H54 (cell line): ENCODE data around the gene MUC2.

Source experiments
- DNase-seq: peaks from one replicate; pipeline ENCODE4 v3.0.0; 2011; ENCODE audit warnings: low spot score, mixed read lengths; ENCODE audit not compliant: insufficient read length
- FAIRE-seq: peaks from 3 replicates; lab custom pipeline; 2011; peaks lifted over from hg19 to GRCh38; lab: Jason Lieb, UNC
- POLR2A ChIP-seq: IDR thresholded peaks from 2 replicates; pipeline ENCODE4 v1.6.1; 2011; ENCODE audit warnings: low read depth, mild to moderate bottlenecking, low read length

Gene MUC2

GRCh38 chr11:1101318-1102089, 26.8 kb downstream of the MUC2 start:
- no peak for FAIRE-seq
- no peak for TF ChIP-seq POLR2A
- DNase-seq: no peak

DNA sequence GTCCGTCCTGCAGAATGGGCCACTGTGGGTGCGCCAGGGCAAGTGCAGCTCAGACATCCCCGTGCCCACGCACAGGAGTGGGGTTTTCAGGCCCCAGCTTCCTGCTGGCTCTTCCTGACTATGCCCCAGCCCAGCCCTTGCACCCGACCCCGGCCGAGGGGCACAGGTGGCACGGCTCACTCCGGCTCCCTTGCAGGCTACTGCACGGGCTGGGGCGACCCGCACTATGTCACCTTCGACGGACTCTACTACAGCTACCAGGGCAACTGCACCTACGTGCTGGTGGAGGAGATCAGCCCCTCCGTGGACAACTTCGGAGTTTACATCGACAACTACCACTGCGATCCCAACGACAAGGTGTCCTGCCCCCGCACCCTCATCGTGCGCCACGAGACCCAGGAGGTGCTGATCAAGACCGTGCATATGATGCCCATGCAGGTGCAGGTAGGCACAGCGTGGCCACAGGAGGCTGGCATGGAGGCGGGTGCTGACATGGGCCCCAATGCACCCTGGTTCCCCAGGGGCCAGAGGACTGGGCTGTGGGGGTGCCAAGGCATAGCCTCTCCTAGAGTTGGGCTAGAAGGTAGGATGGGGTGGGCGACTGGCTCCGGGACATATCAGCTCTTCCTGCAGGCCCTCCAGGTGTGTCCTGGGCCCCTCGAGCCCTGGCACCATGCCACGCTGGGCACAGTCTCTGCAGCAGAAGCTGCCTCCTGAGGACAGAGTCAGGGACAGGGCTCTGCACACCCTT, 27.7 kb downstream of the MUC2 start:
- DNase-seq (no peak), FAIRE-seq (no peak)
- no peak for TF ChIP-seq POLR2A

DNA sequence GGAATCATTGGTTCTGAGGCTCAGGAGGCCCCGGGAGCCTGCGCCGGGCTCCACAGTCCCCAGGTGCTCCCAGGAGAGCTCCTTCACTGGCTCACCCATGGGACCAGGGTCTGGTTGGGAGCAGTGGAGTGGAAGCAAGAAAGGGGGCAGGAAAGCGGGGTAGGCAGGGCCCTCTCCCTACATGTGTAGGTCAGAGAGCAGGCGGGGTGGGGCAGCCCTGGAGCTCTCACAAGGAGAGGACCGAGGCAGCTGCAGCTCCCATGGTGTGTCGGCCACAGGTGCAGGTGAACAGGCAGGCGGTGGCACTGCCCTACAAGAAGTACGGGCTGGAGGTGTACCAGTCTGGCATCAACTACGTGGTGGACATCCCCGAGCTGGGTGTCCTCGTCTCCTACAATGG, 28.3 kb downstream of the MUC2 start:
- no peak for FAIRE-seq

GRCh38 chr11:1103401-1104360, 29.0 kb downstream of the MUC2 start:
- FAIRE-seq: no peak
- DNase-seq: no peak
- TF ChIP-seq POLR2A: no peak

More for the DNA sequence above, 28.3 kb downstream of the MUC2 start:
- TF ChIP-seq POLR2A: no peak
- DNase-seq: no peak

DNA sequence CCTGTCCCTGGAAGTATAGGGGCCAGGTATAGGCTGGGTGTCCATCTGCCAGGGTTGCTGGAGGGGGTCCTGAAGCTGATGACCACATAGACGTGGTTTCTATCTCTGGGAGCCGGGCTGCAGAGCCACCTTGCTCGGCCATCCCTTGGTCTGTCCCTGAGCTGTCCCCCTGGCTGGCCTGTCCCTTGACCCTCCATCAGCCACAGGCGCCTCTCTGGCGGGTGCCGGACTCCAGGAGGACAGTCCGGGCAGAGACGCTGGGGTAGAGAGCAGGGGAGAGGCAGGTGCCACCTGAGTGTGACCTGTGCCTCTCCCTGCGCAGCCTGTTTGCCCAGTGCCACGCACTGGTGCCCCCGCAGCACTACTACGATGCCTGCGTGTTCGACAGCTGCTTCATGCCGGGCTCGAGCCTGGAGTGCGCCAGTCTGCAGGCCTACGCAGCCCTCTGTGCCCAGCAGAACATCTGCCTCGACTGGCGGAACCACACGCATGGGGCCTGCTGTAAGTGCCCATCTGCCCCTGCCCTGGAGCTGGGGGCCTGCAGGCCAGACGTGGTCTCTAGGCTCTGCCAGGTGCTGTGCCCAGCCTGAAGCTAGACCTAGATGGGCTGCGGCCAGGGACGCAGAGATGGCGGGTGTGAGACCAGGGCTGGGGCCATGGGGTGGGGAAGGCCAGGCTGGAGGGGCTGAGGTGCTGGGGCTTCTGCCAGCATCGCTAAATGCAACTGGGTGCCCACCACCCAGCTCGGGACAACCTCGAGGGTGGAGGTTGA, 29.9 kb downstream of the MUC2 start:
- TF ChIP-seq POLR2A: no peak
- DNase-seq (no peak), FAIRE-seq (no peak)

GRCh38 chr11:1105183-1105565, 30.5 kb downstream of the MUC2 start:
- no peak for DNase-seq
- TF ChIP-seq POLR2A: no peak
- no peak for FAIRE-seq

DNA sequence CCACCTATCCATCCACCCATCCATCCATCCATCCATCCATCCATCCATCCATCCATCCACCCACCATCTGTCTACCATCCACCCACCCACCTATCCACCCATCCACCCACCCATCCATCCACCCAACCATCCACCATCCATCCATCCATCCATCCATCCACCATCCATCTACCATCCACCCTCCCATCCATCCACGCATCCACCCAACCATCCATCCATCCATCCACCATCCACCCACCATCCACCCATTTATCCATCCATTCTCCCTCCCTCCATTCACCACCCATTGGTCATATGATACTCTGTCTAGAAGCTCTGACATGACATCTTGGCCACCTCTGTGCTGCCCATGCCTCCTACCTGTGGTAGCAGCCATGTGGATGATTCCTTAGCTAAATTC, 31.7 kb downstream of the MUC2 start:
- TF ChIP-seq POLR2A: no peak
- FAIRE-seq: no peak
- DNase-seq: no peak

DNA sequence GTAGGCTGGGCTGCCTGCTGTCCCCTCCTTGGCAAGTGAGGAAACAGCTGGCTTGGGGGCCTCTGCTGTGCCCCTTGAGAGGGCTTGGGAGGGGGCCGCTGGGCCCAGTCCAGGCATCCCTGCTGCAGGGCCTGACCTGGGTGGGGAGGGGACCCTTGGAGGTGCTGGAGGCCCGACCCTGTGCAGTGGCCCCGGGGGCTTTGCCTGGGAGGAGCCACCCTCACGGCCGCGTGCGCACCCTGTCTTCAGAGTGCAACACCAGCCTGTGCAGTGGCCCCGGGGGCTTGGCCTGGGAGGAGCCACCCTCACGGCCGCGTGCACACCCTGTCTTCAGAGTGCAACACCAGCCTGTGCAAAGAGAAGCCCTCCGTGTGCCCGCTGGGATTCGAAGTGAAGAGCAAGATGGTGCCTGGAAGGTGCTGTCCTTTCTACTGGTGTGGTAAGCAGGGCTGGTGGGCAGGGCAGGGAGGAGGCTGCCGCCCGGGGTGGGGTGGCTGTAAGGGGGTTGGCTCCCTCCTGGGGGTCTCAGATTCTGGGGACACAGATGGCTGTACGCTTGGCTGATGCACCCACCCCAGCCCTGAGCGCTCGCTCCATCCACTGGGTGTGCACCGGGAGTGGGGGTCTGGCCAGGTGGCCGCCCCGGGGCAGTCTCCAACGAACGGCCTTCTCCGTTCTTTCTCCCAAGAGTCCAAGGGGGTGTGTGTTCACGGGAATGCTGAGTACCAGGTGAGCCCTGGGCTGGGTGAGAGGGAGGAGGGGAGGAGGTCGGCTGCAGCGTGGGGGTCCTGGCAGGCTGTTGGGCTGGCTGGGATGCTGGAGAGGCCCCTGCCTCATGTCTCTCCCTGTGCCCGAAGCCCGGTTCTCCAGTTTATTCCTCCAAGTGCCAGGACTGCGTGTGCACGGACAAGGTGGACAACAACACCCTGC, 32.9 kb downstream of the MUC2 start:
- FAIRE-seq: no peak
- DNase-seq: no peak
- TF ChIP-seq POLR2A: no peak

- no peak for DNase-seq
- TF ChIP-seq POLR2A: no peak
- no peak for FAIRE-seq
Measured at GRCh38 chr11:1108246-1108900, 33.7 kb downstream of the MUC2 start.

DNA sequence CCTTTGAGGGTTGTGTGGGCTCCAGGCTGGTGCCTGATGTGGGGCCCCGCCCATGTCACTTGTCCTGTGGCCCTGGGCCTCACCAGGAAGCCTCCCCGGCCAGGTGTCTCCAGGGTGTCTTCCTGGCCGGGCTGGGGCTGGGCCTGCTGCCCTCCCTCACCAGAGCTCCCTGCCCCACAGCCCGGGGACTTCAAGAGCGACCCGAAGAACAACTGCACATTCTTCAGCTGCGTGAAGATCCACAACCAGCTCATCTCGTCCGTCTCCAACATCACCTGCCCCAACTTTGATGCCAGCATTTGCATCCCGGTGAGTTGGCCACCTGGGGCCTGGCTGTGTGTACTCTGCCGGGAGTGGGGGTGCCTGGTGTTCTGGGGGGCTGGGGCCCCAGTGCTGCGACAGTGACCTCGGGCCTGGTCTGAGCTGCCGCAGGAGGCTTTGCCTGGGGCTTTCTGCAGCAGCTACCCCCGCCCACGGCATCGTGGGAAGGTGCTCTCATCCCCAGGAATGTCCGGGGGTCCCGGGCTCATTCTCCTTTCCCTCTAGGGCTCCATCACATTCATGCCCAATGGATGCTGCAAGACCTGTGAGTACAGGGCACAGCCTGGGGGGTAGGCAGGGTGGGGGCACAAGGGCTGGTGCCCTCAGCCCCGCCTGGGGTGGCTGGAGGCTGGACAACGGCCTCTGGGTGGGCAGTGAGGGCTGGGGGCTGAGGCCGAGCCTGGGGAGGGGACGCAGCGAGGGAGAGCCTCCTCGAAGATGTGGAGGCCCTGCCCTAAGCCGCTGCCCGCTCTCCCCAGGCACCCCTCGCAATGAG, 34.6 kb downstream of the MUC2 start:
- DNase-seq (no peak), FAIRE-seq (no peak)
- no peak for TF ChIP-seq POLR2A
